Neural progenitor cell (in vitro differentiated cells): Measurements from ENCODE around the gene PTPRK.

Source experiments
- CTCF ChIP-seq: fragments of 200-600 bp; sonication (generic); IDR thresholded peaks from 2 replicates; pipeline ENCODE4 v1.5.1; 2017; ENCODE audit warnings: antibody characterized with exemption, mild to moderate bottlenecking
- EZH2 ChIP-seq: fragments of 200-600 bp; sonication (generic); IDR thresholded peaks from 2 replicates; pipeline ENCODE4 v1.6.1; 2017; ENCODE audit warnings: antibody characterized with exemption, mild to moderate bottlenecking, moderate library complexity

GRCh38 chr6:128479991-128480390 is 40.4 kb downstream of the PTPRK start:
- TF ChIP-seq CTCF: no peak
- TF ChIP-seq EZH2: no peak
